D721Med (cell line): Measurements from ENCODE around the gene BDH1.

ENCODE experiments used
- DNase-seq: peaks from one replicate; pipeline ENCODE4 v3.0.0; 2011; ENCODE audit warnings: low spot score; ENCODE audit not compliant: insufficient read length
- FAIRE-seq: peaks from 2 replicates; lab custom pipeline; 2011; peaks lifted over from hg19 to GRCh38; lab: Jason Lieb, UNC
- TF ChIP-seq, protein P1 (sequence below): IDR thresholded peaks from 2 replicates; pipeline ENCODE4 v1.5.1; 2012; ENCODE audit warnings: mild to moderate bottlenecking, control low read depth; ENCODE audit not compliant: insufficient read depth; ENCODE audit errors: missing control alignments

The BDH1 gene

DNA sequence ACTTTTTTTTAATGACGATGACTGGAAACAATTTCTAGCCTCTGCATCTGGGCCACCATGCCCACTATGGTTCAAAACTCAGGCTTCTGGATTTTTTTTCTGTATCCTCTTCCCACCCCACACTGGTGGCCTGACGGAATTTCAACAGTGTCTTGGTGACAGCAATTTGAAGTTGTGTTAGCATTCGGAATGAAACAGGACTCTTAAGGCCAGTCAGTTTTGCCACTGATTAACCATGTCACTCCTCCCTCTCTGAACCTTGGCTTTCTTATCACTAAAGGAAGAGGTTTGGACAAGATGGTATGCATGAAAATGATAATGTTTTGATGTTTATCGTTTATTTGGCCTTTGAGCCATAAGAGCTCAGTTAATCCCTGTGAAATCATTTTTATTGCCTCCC is 41.6 kb upstream of the BDH1 start:
- DNase-seq (no peak), FAIRE-seq (no peak)
- TF ChIP-seq, protein P1, sequence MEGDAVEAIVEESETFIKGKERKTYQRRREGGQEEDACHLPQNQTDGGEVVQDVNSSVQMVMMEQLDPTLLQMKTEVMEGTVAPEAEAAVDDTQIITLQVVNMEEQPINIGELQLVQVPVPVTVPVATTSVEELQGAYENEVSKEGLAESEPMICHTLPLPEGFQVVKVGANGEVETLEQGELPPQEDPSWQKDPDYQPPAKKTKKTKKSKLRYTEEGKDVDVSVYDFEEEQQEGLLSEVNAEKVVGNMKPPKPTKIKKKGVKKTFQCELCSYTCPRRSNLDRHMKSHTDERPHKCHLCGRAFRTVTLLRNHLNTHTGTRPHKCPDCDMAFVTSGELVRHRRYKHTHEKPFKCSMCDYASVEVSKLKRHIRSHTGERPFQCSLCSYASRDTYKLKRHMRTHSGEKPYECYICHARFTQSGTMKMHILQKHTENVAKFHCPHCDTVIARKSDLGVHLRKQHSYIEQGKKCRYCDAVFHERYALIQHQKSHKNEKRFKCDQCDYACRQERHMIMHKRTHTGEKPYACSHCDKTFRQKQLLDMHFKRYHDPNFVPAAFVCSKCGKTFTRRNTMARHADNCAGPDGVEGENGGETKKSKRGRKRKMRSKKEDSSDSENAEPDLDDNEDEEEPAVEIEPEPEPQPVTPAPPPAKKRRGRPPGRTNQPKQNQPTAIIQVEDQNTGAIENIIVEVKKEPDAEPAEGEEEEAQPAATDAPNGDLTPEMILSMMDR: no peak

DNA sequence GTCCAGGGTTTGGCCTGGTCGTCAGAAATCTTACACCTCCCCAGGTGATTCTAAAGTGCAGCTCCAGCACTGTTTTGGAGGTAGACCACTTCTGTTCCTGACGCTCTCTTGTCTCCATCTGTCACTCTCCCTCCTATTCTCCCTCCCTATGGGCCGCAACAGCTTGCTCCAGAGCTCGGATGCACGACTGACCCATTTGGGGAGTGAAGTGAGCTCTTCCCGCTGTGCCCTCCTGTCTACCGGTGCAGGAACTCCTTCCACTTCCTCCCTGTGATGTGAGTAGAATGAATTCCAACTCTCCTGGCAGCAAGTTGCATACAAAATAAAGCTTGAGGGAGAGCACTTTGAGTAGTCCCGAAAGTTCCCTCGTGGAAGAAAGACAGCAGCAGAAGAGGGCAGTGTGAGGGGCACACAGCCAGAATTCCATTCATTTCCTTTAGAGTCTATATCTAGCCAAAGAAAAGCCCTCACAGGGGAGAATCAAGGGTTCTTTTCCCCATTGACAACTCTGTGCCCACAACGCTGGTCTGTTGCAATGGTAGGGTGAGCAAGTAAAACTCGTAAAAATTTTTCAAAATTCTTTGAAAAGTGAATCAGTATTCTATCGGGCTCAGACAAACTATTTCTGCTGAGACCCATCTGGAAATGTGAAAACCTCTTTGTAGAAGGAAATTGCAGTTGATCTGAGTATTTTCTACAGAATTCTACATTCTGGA is 39.9 kb upstream of the BDH1 start:
- TF ChIP-seq, protein P1: no peak

GRCh38 chr3:197593046-197593380 is 37.2 kb upstream of the BDH1 start:
- TF ChIP-seq, protein P1: no peak
- FAIRE-seq (no peak), DNase-seq (no peak)

More for the DNA sequence above, 39.9 kb upstream of the BDH1 start:
- DNase-seq (no peak), FAIRE-seq (no peak)

GRCh38 chr3:197592361-197593045 is 36.7 kb upstream of the BDH1 start:
- TF ChIP-seq, protein P1: no peak
- FAIRE-seq: no peak
- DNase-seq: no peak

- TF ChIP-seq, protein P1: no peak
- FAIRE-seq (no peak), DNase-seq (no peak)
Observed at GRCh38 chr3:197591816-197592215, 36.0 kb upstream of the BDH1 start.

- FAIRE-seq (no peak), DNase-seq (no peak)
- TF ChIP-seq, protein P1: no peak
Observed at GRCh38 chr3:197590313-197590962, 34.7 kb upstream of the BDH1 start.
